ENCODE results near the gene RPS27L.
"Not testable (repeated sequence)": the region's sequence is repeated elsewhere in the genome, so short reads cannot be mapped to it uniquely, and the experiment has no call there.

Gene RPS27L

GRCh38 chr15:63140936-63141335 lies 16.3 kb downstream of the RPS27L start:
- no peak for DNase-seq (ENCODE audit: low read depth in 2 of 2)

- DNase-seq (ENCODE audit: low read depth in 2 of 2): no peak
Measured at GRCh38 chr15:63136742-63137141, 20.5 kb downstream of the RPS27L start.

GRCh38 chr15:63135804-63136203 lies 21.5 kb downstream of the RPS27L start:
- DNase-seq (ENCODE audit: low read depth in 2 of 2): no peak

- DNase-seq (ENCODE audit: low read depth in 2 of 2): no peak
Measured at GRCh38 chr15:63135281-63135680, 22.0 kb downstream of the RPS27L start.

GRCh38 chr15:63134245-63134985 lies 22.9 kb downstream of the RPS27L start:
- DNase-seq (ENCODE audit: low read depth in 2 of 2): no peak

GRCh38 chr15:63133786-63134185 lies 23.5 kb downstream of the RPS27L start:
- DNase-seq (ENCODE audit: low read depth in 2 of 2): no peak

- DNase-seq (ENCODE audit: low read depth in 2 of 2): no peak
Measured at GRCh38 chr15:63126726-63127125, 30.6 kb downstream of the RPS27L start.

- DNase-seq (ENCODE audit: low read depth in 2 of 2): no peak
Measured at GRCh38 chr15:63124506-63124905, 32.8 kb downstream of the RPS27L start.

GRCh38 chr15:63122002-63122875 lies 35.0 kb downstream of the RPS27L start:
- DNase-seq (ENCODE audit: low read depth in 2 of 2): peak; percentile 11 to 78

- DNase-seq (ENCODE audit: low read depth in 2 of 2): peak; percentile 55 to 58
Measured at GRCh38 chr15:63121382-63122001, 35.8 kb downstream of the RPS27L start, which contains the start of gene LACTB. TSS of gene LACTB (plus strand) at chr15:63121861. CDS start at chr15:63121872, 11 bp downstream.

GRCh38 chr15:63118854-63119253 lies 38.4 kb downstream of the RPS27L start:
- no peak for DNase-seq (ENCODE audit: low read depth in 2 of 2)

- DNase-seq (ENCODE audit: low read depth in 2 of 2): no peak
Measured at GRCh38 chr15:63114465-63114864, 42.8 kb downstream of the RPS27L start.

- DNase-seq (ENCODE audit: low read depth in 2 of 2): no peak
Measured at GRCh38 chr15:63112871-63113270, 44.4 kb downstream of the RPS27L start.

- no peak for DNase-seq (ENCODE audit: low read depth in 2 of 2)
Measured at GRCh38 chr15:63111481-63111880, 45.8 kb downstream of the RPS27L start.

GRCh38 chr15:63110428-63111026 lies 46.8 kb downstream of the RPS27L start:
- DNase-seq (ENCODE audit: low read depth in 2 of 2): no peak

- no peak for DNase-seq (ENCODE audit: low read depth in 2 of 2)
Measured at GRCh38 chr15:63109920-63110319, 47.4 kb downstream of the RPS27L start.

GRCh38 chr15:63109498-63109897 lies 47.8 kb downstream of the RPS27L start:
- DNase-seq (ENCODE audit: low read depth in 2 of 2): no peak

- DNase-seq (ENCODE audit: low read depth in 2 of 2): no peak
Measured at GRCh38 chr15:63107895-63108546, 49.3 kb downstream of the RPS27L start.

- not testable (repeated sequence) for DNase-seq (ENCODE audit: low read depth in 2 of 2)
Measured at GRCh38 chr15:63105354-63105753, 51.9 kb downstream of the RPS27L start.

- DNase-seq (ENCODE audit: low read depth in 2 of 2): no peak
Measured at GRCh38 chr15:63104727-63105126, 52.5 kb downstream of the RPS27L start.

- DNase-seq (ENCODE audit: low read depth in 2 of 2): no peak
Measured at GRCh38 chr15:63103416-63103815, 53.9 kb downstream of the RPS27L start.

Data from stimulated activated CD8-positive, alpha-beta memory T cell treated with anti-CD3 and anti-CD28 coated beads, Interleukin-15, amount 100 ng/mL, for 4 hours (primary cell).